Uterus (tissue), 4 donors: ENCODE measurements around the gene PTCH2. TPM values are rescaled to one million over a fixed set of nuclear protein-coding genes. Genes with fewer than 3 reads are reported as not detected.
"Not testable (repeated sequence)": the region's sequence is repeated elsewhere in the genome, so short reads cannot be mapped to it uniquely, and the experiment has no call there.

Experiments
- DNase-seq, 2 donors: peaks; one replicate each; pipeline ENCODE4 v3.0.0-alpha.2; 2019 to 2020
- H3K27ac ChIP-seq, 2 donors: fragments of 200-600 bp; sonication (generic); 1 replicate in 1 of 2; 2 replicates in 1 of 2; pipeline ENCODE4 v1.5.1; 2016 to 2018
- H3K27me3 ChIP-seq, 2 donors: fragments of 200-600 bp; sonication (generic); one replicate each; pipeline ENCODE4 v1.5.1; 2018 to 2019; ENCODE audit warnings: control low read depth in 1 of 2
- H3K36me3 ChIP-seq, 2 donors: fragments of 200-600 bp; sonication (generic); one replicate each; pipeline ENCODE4 v1.5.1; 2019; ENCODE audit warnings: control low read depth in 1 of 2
- H3K4me1 ChIP-seq, 2 donors: fragments of 200-600 bp; sonication (generic); one replicate each; pipeline ENCODE4 v1.5.1; 2018 to 2019; ENCODE audit warnings: control low read depth in 1 of 2
- H3K4me3 ChIP-seq, 2 donors: fragments of 200-600 bp; sonication (generic); 1 replicate in 1 of 2; 2 replicates in 1 of 2; pipeline ENCODE4 v1.5.1; 2018 to 2019; ENCODE audit warnings: mild to moderate bottlenecking in 1 of 2
- H3K9me3 ChIP-seq, 2 donors: fragments of 200-600 bp; sonication (generic); one replicate each; pipeline ENCODE4 v1.5.1; 2019; ENCODE audit warnings: control low read depth in 1 of 2
- POLR2A ChIP-seq, 2 donors: fragments of 450-650 bp; IDR thresholded peaks; one replicate each; pipeline ENCODE4 v1.6.1; 2016; ENCODE audit warnings: antibody characterized with exemption in 2 of 2, mild to moderate bottlenecking in 1 of 2, moderate library complexity in 1 of 2
- intact Hi-C: fragments of 100-400 bp; cut with DNase I; formaldehyde crosslinking; loops from one replicate; pipeline ENCODE4 v1.15.1; 2023; ENCODE audit warnings: low total_unique reads
- total RNA-seq, 4 donors: library from RNA; depleted of rRNA in 3 of 4; stranded (reverse); fragments of >200 nt in 3 of 4; gene quantifications; one replicate each; pipeline versions ENCODE4 v1.1.0 to v1.2.4, GENCODE V29; 2014 to 2023
- TF ChIP-seq, protein P1 (sequence below), 4 experiments: fragments of 200-600 bp in 2 of 4; fragments of 450-650 bp in 2 of 4; sonication (generic) in 2 of 4; IDR thresholded peaks; one replicate each; pipeline ENCODE4 v1.5.1; 2016 to 2019; ENCODE audit warnings: antibody characterized with exemption in 4 of 4, mild to moderate bottlenecking in 2 of 4, moderate library complexity in 1 of 4
- donor health status: DM: yes; HTN: yes; CAD: no.

The PTCH2 gene
- total RNA-seq, 4 donors from 2014 or later = 3.1 to 8.1 (median 5.4) TPM

DNA sequence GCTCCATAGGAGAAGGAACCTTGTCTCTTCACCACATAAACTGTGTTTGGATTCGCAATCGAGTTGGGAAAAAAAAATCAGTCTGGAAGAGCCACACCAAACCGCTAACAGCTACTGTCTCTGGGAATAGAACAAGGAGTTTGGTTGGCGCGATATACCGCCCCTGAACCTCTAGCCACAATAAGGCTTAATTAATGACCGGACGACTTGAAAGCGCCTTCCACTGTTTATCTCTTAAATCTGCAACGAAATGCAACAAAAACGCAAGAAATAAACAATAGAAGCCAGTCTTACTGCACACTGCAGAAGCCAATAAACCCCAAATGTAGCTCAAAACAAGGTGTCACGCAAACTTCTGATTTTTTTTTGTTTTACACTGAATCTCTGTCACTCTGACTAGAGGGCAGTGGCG, 23.9 kb downstream of the PTCH2 start:
- DNase-seq = no peak

DNA sequence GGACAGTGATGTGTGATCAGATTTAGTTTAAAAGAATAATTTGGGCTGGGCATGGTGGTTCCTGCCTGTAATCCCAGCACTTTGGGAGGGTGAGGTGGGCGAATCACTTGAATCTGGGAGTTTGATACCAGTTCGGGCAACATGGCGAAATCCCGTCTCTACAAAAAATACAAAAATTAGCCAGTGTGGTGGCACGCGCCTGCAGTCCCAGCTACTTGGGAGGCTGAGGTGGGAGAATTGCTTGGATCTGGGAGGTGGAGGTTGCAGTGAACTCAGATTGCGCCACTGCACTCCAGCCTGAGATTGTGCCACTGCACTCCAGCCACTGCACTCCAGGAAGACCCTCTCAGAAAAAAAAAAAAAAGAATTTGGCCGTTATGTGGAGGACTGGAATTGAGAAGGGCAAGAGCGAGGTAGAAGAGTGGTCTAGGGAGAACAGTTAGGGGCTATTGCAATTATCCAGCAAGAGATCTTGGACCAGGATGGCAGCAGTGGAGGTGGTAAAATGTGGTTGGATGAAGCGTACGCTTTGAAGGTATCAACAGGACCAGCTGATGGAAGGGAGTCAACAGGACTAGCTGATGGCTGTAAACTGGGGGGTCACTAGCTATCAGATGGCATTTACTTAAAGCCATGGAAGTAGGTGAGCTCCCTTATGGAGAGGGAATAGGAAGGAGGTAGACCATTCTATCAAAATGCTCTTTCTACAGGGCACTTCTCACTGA, 25.1 kb downstream of the PTCH2 start:
- DNase-seq = no peak
- Histone ChIP-seq H3K36me3 (no peaks in the 10 kb centered on the region), H3K27me3 (no peaks in the 10 kb centered on the region), H3K9me3 (no peaks in the 10 kb centered on the region), H3K4me3 (no peak overlapping the region), H3K4me1 (peaks cover 0 to 3% of the 10 kb centered on the region in 2 donors), H3K27ac (peak overlapping the region in 1 of 2 donors; percentile 99)
- intact Hi-C loops = no loop called here
- TF ChIP-seq, protein P1, sequence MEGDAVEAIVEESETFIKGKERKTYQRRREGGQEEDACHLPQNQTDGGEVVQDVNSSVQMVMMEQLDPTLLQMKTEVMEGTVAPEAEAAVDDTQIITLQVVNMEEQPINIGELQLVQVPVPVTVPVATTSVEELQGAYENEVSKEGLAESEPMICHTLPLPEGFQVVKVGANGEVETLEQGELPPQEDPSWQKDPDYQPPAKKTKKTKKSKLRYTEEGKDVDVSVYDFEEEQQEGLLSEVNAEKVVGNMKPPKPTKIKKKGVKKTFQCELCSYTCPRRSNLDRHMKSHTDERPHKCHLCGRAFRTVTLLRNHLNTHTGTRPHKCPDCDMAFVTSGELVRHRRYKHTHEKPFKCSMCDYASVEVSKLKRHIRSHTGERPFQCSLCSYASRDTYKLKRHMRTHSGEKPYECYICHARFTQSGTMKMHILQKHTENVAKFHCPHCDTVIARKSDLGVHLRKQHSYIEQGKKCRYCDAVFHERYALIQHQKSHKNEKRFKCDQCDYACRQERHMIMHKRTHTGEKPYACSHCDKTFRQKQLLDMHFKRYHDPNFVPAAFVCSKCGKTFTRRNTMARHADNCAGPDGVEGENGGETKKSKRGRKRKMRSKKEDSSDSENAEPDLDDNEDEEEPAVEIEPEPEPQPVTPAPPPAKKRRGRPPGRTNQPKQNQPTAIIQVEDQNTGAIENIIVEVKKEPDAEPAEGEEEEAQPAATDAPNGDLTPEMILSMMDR (IDR thresholded peaks at IDR 0.05) = no peak
- no peak for TF ChIP-seq POLR2A (IDR thresholded peaks at IDR 0.05)

More for the DNA sequence above, 23.9 kb downstream of the PTCH2 start:
- no peaks in the 10 kb centered on the region for H3K9me3 ChIP-seq
- H3K4me1 ChIP-seq = peaks cover 0 to 3% of the 10 kb centered on the region in 2 donors
- no peaks in the 10 kb centered on the region for H3K27me3 ChIP-seq
- TF ChIP-seq, protein P1 (IDR thresholded peaks at IDR 0.05) = no peak
- no peak for TF ChIP-seq POLR2A (IDR thresholded peaks at IDR 0.05)
- intact Hi-C loops = no loop called here
- H3K27ac ChIP-seq = peak overlapping the region; percentile 94 to 99
- no peaks in the 10 kb centered on the region for H3K36me3 ChIP-seq
- peak overlapping the region; percentile 53 to 71 for H3K4me3 ChIP-seq

DNA sequence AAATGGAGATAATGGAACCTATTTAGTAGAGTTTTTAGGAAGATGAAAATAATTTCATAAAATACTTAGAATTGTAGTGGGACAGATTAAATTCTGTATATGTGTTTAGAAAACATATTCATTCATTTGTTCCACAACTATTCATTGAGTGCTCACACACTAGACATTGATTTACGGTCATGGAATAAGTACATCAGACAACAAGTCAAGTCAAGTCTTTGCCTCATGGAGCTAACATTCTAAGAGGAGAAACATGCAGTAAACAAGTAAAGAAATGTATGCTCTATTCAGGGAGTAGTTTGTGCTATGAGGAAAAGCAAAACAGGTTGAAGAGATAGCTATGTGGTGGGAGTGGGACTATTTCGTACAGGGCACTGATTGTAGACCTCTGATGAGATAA, 25.7 kb downstream of the PTCH2 start:
- no peak for DNase-seq
- Histone ChIP-seq H3K36me3 (no peaks in the 10 kb centered on the region), H3K4me1 (peaks cover 0 to 3% of the 10 kb centered on the region in 2 donors), H3K4me3 (no peak overlapping the region), H3K27me3 (no peaks in the 10 kb centered on the region), H3K9me3 (no peaks in the 10 kb centered on the region), H3K27ac (no peak overlapping the region)
- TF ChIP-seq, protein P1 (IDR thresholded peaks at IDR 0.05) = no peak
- no peak for TF ChIP-seq POLR2A (IDR thresholded peaks at IDR 0.05)
- intact Hi-C loops = no loop called here

DNA sequence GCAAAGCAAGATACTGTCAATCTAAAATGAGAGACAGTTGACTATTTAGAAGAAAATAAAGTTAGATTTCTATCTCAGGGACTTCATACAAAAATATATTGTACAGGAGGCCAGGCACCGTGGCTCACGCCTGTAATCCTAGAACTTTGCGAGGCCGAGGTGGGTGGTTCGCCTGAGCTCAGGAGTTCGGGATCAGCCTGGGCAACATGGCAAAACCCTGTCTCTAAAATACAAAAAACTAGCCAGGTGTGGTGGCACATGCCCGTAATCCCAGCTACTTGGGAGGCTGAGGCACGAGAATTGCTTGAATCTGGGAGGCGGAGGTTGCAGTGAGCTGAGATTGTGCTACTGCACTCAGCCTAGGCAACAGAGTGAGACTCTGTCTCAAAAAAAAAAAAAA, 27.1 kb downstream of the PTCH2 start:
- intact Hi-C loops, H3K4me3 ChIP-seq, DNase-seq, H3K27me3 ChIP-seq, H3K9me3 ChIP-seq, H3K36me3 ChIP-seq, H3K27ac ChIP-seq: not testable (repeated sequence)
- peaks cover 0 to 15% of the 10 kb centered on the region in 2 donors for H3K4me1 ChIP-seq

DNA sequence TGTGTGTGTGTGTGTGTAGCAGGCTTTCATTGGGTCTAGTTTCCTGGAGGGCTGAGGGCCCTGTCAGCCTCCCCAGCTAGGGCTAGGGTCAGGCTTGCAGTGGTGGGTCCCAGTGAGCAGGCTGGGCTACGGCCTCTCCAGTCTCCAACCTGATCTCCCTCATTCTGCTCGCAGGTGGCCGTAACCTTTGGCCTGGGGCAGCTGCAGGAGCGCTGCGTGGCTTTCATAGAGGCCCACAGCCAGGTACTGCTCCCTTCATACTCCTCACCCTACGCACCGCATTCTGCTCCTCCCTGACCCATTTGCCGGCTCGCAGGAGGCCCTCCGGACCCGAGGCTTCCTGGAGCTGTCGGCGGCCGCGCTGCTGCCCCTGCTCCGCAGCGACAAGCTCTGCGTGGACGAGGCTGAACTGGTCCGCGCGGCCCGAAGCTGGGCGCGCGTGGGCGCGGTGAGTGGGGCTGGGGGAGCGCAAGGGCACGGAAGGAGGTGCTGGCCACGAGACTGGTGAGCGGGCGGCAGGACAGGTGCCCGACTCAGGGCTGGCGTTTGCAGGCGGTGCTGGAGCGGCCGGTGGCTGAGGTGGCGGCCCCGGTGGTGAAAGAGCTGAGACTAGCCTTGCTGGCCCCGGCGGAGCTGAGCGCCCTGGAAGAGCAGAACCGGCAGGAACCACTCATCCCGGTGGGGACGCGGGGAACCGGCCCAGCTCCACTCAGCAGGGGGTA, 30.1 kb downstream of the PTCH2 start:
- Histone ChIP-seq H3K4me1 (peaks cover 10 to 39% of the 10 kb centered on the region in 2 donors), H3K9me3 (no peaks in the 10 kb centered on the region), H3K27me3 (no peaks in the 10 kb centered on the region), H3K27ac (peak overlapping the region; percentile 78 to 99), H3K4me3 (peak overlapping the region; percentile 27 to 39), H3K36me3 (no peaks in the 10 kb centered on the region)
- DNase-seq = peak in 1 of 2 donors; percentile 33
- TF ChIP-seq, protein P1 (IDR thresholded peaks at IDR 0.05) = no peak
- no peak for TF ChIP-seq POLR2A (IDR thresholded peaks at IDR 0.05)
- intact Hi-C loops = no loop called here
